Hepatocyte (in vitro differentiated cells): ENCODE measurements around the gene CASP7.

Experiments used
- CTCF ChIP-seq: fragments of 200-600 bp; sonication (generic); IDR thresholded peaks from 2 replicates; pipeline ENCODE4 v1.5.1; 2016; ENCODE audit warnings: antibody characterized with exemption, mild to moderate bottlenecking; ENCODE audit not compliant: poor library complexity
- EZH2phosphoT487 ChIP-seq: fragments of 200-600 bp; sonication (generic); IDR thresholded peaks from one replicate; pipeline ENCODE4 v1.6.1; 2018; ENCODE audit warnings: antibody characterized with exemption, mild to moderate bottlenecking, low read depth, moderate library complexity; ENCODE audit not compliant: unreplicated experiment, severe bottlenecking

DNA sequence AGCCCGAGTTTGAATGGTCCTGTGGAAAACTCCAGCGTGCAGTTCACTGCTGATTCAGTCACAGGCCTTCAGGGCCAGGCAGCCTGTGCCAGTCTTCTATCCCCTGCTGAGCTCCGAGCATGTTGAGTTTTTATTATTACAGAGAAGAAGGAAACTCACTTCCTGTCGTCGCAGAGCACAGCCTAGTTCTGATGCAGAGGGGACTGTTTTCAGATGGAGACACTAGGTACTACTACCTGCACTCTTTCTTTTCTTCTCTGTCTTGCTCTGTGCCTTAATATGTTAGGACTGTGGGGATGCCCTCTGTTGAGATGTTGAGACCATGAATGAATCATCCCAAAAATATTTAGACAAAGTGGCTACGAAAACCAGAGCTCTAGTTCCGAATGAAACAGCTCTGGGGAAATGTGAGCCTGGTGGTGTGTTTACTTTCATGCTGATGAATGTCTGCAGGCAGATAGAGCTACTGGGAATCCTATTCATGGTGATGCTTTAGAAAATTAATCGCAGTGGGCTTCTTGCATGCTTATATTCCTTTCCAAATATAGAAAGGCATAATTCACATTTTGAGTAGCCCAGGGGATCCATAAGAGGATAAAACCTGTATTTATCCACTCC is 29.6 kb downstream of the CASP7 start:
- TF ChIP-seq CTCF (no peak), EZH2phosphoT487 (no peak)
